Osteocyte (in vitro differentiated cells): ENCODE measurements around the gene SH3RF3. TPM values are rescaled to one million over a fixed set of nuclear protein-coding genes. Genes with fewer than 3 reads are reported as not detected.
A peak's percentile ranks its signal among the peaks of the same experiment; 100 is the strongest.

Source experiments
- DNase-seq: peaks from one replicate; pipeline ENCODE4 v3.0.0; 2021; ENCODE audit warnings: mixed read lengths; ENCODE audit not compliant: unreplicated experiment; ENCODE audit errors: extremely low spot score
- H3K27ac Mint-ChIP-seq: one replicate; pipeline ENCODE4 v1.8.0; 2021; ENCODE audit warnings: mild to moderate bottlenecking, mixed read lengths; ENCODE audit not compliant: unreplicated experiment
- H3K27me3 Mint-ChIP-seq: one replicate; pipeline ENCODE4 v1.8.0; 2021; ENCODE audit warnings: mixed read lengths; ENCODE audit not compliant: unreplicated experiment
- H3K36me3 Mint-ChIP-seq: one replicate; pipeline ENCODE4 v1.8.0; 2021; ENCODE audit warnings: mixed read lengths; ENCODE audit not compliant: unreplicated experiment
- H3K4me1 Mint-ChIP-seq: one replicate; pipeline ENCODE4 v1.8.0; 2021; ENCODE audit warnings: mixed read lengths; ENCODE audit not compliant: unreplicated experiment
- H3K4me3 Mint-ChIP-seq: one replicate; pipeline ENCODE4 v1.8.0; 2021; ENCODE audit warnings: mild to moderate bottlenecking, moderate library complexity, mixed read lengths; ENCODE audit not compliant: unreplicated experiment
- H3K9me3 Mint-ChIP-seq: one replicate; pipeline ENCODE4 v1.8.0; 2021; ENCODE audit warnings: mixed read lengths; ENCODE audit not compliant: unreplicated experiment
- total RNA-seq: library from RNA; stranded (reverse); gene quantifications from 2 replicates; pipeline ENCODE4 v1.2.1, GENCODE V29; 2021
- TF ChIP-seq, protein P1 (sequence below): fragments of 200-600 bp; sonication (generic); IDR thresholded peaks from 2 replicates; pipeline ENCODE4 v1.5.0; 2021; ENCODE audit warnings: antibody characterized with exemption, mild to moderate bottlenecking, moderate library complexity

Gene SH3RF3
- total RNA-seq, 1 donor from 2014 or later, result 79.4 TPM

DNA sequence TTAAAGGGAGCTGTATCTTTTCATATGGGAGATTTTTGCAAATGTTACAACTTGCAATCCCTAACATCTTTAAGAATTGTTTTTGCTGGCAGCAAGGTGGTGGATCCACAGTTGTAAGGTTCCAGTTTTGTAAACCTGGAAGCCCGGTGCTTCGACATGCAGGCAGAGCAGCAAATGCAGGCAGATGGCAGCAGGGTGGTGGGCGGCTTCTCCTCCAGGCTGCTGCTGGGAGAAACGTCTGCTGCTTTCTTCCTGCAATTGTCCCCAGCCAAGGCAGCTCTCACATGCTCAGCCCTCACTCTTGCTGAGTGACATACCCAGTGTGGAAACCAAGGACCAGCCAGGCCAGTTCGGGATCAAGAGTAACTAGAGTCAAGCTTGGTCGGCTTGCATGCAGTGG is 318.8 kb downstream of the SH3RF3 start:
- peaks cover 55% of the 10 kb centered on the region for H3K4me1 Mint-ChIP-seq
- peak; percentile 75 for DNase-seq
- H3K9me3 Mint-ChIP-seq, result peaks cover 21% of the 10 kb centered on the region
- H3K27ac Mint-ChIP-seq, result peak overlapping the region; percentile 97
- H3K36me3 Mint-ChIP-seq, result peaks cover 42% of the 10 kb centered on the region
- H3K4me3 Mint-ChIP-seq, result no peak overlapping the region
- TF ChIP-seq, protein P1, sequence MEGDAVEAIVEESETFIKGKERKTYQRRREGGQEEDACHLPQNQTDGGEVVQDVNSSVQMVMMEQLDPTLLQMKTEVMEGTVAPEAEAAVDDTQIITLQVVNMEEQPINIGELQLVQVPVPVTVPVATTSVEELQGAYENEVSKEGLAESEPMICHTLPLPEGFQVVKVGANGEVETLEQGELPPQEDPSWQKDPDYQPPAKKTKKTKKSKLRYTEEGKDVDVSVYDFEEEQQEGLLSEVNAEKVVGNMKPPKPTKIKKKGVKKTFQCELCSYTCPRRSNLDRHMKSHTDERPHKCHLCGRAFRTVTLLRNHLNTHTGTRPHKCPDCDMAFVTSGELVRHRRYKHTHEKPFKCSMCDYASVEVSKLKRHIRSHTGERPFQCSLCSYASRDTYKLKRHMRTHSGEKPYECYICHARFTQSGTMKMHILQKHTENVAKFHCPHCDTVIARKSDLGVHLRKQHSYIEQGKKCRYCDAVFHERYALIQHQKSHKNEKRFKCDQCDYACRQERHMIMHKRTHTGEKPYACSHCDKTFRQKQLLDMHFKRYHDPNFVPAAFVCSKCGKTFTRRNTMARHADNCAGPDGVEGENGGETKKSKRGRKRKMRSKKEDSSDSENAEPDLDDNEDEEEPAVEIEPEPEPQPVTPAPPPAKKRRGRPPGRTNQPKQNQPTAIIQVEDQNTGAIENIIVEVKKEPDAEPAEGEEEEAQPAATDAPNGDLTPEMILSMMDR, result no peak
- H3K27me3 Mint-ChIP-seq, result no peaks in the 10 kb centered on the region

DNA sequence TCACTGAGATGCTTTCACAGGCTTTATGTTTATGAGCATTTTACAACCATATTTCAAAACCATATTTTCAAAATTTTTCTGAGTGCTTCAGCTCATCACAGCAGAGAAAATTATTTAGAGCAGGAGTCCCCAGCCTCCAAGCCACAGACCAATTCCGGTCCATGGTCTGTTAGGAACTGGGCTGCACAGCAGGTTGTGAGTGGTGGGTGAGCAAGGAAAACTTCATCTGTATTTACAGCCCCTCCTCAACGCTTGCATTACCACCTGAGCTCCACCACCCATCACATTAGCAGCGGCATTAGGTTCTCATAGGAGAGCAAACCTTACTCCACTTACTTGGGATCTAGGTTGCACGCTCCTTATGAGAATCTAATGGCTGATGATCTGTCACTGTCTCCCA is 319.2 kb downstream of the SH3RF3 start:
- H3K4me1 Mint-ChIP-seq, result peaks cover 55% of the 10 kb centered on the region
- peaks cover 40% of the 10 kb centered on the region for H3K36me3 Mint-ChIP-seq
- no peak overlapping the region for H3K4me3 Mint-ChIP-seq
- TF ChIP-seq, protein P1, result no peak
- peak overlapping the region; percentile 97 for H3K27ac Mint-ChIP-seq
- peaks cover 16% of the 10 kb centered on the region for H3K9me3 Mint-ChIP-seq
- DNase-seq, result peak; percentile 15
- no peaks in the 10 kb centered on the region for H3K27me3 Mint-ChIP-seq

DNA sequence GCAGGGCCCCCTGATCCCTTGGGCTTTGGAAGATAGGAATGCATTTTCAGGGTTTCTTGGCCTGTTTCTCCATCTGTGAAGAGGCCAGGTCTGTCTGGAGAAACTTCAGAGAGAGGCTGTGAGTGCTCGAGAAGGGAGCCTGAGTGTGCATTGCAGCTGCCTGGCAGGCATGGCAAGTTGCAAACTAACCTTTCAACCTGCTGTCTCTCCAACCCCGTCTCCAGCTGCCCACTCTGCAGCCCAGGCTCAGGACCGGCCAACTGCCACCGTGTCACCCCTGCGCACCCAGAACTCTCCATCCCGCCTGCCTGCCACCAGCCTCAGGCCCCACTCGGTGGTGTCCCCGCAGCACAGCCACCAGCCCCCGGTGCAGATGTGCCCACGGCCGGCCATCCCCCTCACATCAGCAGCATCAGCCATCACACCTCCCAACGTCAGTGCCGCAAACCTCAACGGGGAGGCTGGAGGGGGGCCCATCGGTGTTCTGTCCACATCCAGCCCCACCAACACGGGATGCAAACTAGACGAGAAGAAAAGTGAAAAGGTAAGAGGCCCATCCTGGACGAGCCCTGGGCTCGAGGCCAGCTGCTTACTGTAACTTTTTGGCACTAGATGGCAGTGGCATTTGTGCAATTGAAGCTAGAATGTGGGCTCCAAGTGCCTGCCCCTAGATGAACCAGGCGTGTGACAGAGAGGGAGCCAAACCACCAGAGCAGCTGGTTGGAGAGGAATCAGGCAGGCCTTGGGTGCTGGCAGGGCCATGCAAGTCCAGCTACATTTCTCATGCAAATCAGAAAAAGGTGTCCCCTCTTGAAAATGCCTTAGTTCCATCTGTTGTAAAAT is 320.2 kb downstream of the SH3RF3 start:
- H3K36me3 Mint-ChIP-seq, result peaks cover 40% of the 10 kb centered on the region
- H3K4me1 Mint-ChIP-seq, result peaks cover 57% of the 10 kb centered on the region
- peaks cover 10% of the 10 kb centered on the region for H3K9me3 Mint-ChIP-seq
- no peaks in the 10 kb centered on the region for H3K27me3 Mint-ChIP-seq
- peak overlapping the region; percentile 31 for H3K27ac Mint-ChIP-seq
- peak; percentile 78 for DNase-seq
- TF ChIP-seq, protein P1, result no peak
- no peak overlapping the region for H3K4me3 Mint-ChIP-seq

DNA sequence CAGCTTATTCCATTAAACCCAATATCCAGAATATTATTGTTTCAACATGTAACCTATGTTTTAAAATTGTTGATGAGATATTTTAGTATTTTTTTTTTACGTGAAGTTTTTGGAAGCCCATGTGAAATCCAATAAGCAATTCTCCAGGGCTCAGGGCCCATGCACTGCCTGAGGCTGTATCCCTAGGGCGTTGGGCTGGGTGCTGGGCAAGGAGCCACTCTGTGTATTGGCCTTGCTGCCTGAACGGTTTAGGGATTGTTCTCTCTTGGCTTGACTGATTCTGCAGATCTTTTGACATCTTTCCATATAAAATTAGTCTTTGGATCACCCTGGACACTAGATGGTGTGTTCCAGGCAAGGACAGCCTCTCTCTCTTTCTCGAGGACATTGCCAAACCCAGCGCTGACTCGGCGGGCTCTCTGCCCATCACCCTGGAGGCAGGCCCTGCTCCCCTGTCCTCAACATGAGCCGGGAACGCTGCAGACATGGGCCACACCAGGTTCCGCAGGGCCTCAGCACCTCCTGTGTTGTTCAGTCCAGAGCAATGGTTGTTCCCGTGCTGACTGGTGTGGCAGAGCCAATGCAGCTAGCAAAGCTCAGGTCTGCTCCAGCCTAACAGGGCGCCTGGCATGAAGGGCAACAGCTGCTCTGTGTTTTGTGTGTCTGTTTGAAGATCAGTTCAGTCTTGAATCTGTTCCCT is 321.7 kb downstream of the SH3RF3 start:
- no peaks in the 10 kb centered on the region for H3K9me3 Mint-ChIP-seq
- no peaks in the 10 kb centered on the region for H3K27me3 Mint-ChIP-seq
- peak overlapping the region; percentile 38 for H3K27ac Mint-ChIP-seq
- peaks cover 57% of the 10 kb centered on the region for H3K4me1 Mint-ChIP-seq
- TF ChIP-seq, protein P1, result no peak
- no peak for DNase-seq
- peaks cover 42% of the 10 kb centered on the region for H3K36me3 Mint-ChIP-seq
- no peak overlapping the region for H3K4me3 Mint-ChIP-seq

DNA sequence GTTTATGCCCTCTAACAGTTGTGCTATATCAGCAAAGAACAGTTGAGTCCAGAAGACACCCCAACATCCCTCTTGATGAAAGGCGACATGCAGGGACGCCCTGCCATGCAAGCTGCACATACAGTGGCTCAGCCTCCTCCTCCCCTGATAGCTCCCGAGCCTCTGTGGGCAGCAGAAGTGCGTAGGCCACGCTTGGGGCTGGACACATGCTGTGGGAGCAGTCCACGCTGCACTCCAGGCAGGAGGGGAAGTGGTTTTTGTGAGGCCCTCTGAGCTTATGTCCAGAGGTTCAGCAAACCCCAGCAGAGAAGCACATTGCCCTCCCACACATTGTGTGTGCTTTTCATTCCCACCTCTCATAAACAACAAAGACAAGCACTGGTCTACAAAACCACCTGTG is 322.7 kb downstream of the SH3RF3 start:
- H3K4me3 Mint-ChIP-seq, result no peak overlapping the region
- no peaks in the 10 kb centered on the region for H3K27me3 Mint-ChIP-seq
- H3K4me1 Mint-ChIP-seq, result peaks cover 53% of the 10 kb centered on the region
- DNase-seq, result no peak
- H3K36me3 Mint-ChIP-seq, result peaks cover 45% of the 10 kb centered on the region
- peak overlapping the region; percentile 62 for H3K27ac Mint-ChIP-seq
- TF ChIP-seq, protein P1, result no peak
- no peaks in the 10 kb centered on the region for H3K9me3 Mint-ChIP-seq
